Spleen (tissue), 11 donors: ENCODE results near the gene RAI2. TPM values are rescaled to one million over a fixed set of nuclear protein-coding genes. Genes with fewer than 3 reads are reported as not detected.

ENCODE experiments used
- DNase-seq: peaks from one replicate; pipeline ENCODE4 v3.0.0-alpha.2; 2020
- H3K27ac ChIP-seq, 8 donors: fragments of 200-600 bp; sonication (generic) in 7 of 8; 1 replicate in 4 of 8; 2 replicates in 4 of 8; pipeline versions ENCODE4 v1.5.0 to v1.8.0; 2016 to 2021; ENCODE audit warnings: inconsistent platforms in 4 of 8, mild to moderate bottlenecking in 4 of 8, moderate library complexity in 1 of 8
- H3K27me3 ChIP-seq, 7 donors: fragments of 200-600 bp; sonication (generic) in 6 of 7; replicated peaks in 1 of 7; 1 replicate in 4 of 7; 2 replicates in 3 of 7; pipeline versions ENCODE4 v1.5.0 to v1.8.0; 2016 to 2021; ENCODE audit warnings: inconsistent platforms in 3 of 7, mild to moderate bottlenecking in 1 of 7
- H3K36me3 ChIP-seq, 6 donors: fragments of 200-600 bp; sonication (generic) in 5 of 6; 1 replicate in 4 of 6; 2 replicates in 2 of 6; pipeline versions ENCODE4 v1.5.0 to v1.8.0; 2016 to 2021; ENCODE audit warnings: inconsistent platforms in 2 of 6
- H3K4me1 ChIP-seq, 6 donors: fragments of 200-600 bp; sonication (generic) in 5 of 6; 1 replicate in 3 of 6; 2 replicates in 3 of 6; pipeline versions ENCODE4 v1.5.0 to v1.8.0; 2016 to 2021; ENCODE audit warnings: inconsistent platforms in 3 of 6
- H3K4me3 ChIP-seq, 8 donors: fragments of 200-600 bp; sonication (generic) in 7 of 8; 1 replicate in 4 of 8; 2 replicates in 4 of 8; pipeline versions ENCODE4 v1.5.0 to v1.8.0; 2016 to 2021; ENCODE audit warnings: inconsistent platforms in 4 of 8, mild to moderate bottlenecking in 4 of 8, moderate library complexity in 2 of 8
- H3K9me3 ChIP-seq, 8 donors: fragments of 200-600 bp; sonication (generic) in 7 of 8; 1 replicate in 4 of 8; 2 replicates in 4 of 8; pipeline versions ENCODE4 v1.5.0 to v1.8.0; 2016 to 2021; ENCODE audit warnings: inconsistent platforms in 4 of 8
- CTCF ChIP-seq, 11 experiments: fragments of 200-600 bp in 7 of 11; fragments of 450-650 bp in 4 of 11; sonication (generic) in 4 of 11; IDR thresholded peaks in 8 of 11; conservative IDR thresholded peaks in 3 of 11; 1 replicate in 7 of 11; 2 replicates in 4 of 11; pipeline versions ENCODE4 v1.4.0 to v1.8.0; 2016 to 2021; ENCODE audit warnings: antibody characterized with exemption in 11 of 11, inconsistent platforms in 4 of 11, mild to moderate bottlenecking in 1 of 11
- POLR2A ChIP-seq, 3 donors: fragments of 450-650 bp; IDR thresholded peaks; one replicate each; pipeline ENCODE4 v1.5.1; 2017; ENCODE audit warnings: antibody characterized with exemption in 3 of 3, mild to moderate bottlenecking in 1 of 3
- POLR2AphosphoS5 ChIP-seq, 3 donors: sonication (generic); formaldehyde crosslinking; IDR thresholded peaks; one replicate each; pipeline ENCODE4 v1.5.1; 2017; ENCODE audit warnings: antibody characterized with exemption in 3 of 3
- WGBS, 5 donors: extraction: QIAGEN DNeasy Blood & Tissue Kit in 3 of 5; methylation state at CpG; one replicate each; pipeline versions ENCODE4 v1.1.5 to v1.1.7; 2013 to 2018; 5-methylcytosine and 5-hydroxymethylcytosine counted together
- intact Hi-C: fragments of 100-400 bp; cut with DNase I; formaldehyde crosslinking; loops from one replicate; pipeline ENCODE4 v1.15.0; 2023; ENCODE audit warnings: low total_unique reads
- polyA plus RNA-seq, 3 donors: library from polyadenylated mRNA; stranded (reverse); fragments of 200-250 nt; gene quantifications; one replicate each; pipeline ENCODE4 v1.2.1, GENCODE V29; 2013
- total RNA-seq, 7 donors: library from RNA; depleted of rRNA in 3 of 7; stranded (reverse); fragments of >200 nt in 3 of 7; fragmentation: NEBNext Ultra II Directional in 4 of 7; extraction: Animal tissue kit (Norgen Biotek cat#: 25700) in 4 of 7; gene quantifications; one replicate each; pipeline versions ENCODE4 v1.1.0 to v1.2.1, GENCODE V29; 2016 to 2021
- donor health status: healthy with polysubstance abuse.
- donor health status: DM: no; HTN: no; CAD: no; lungs with moderate emphysema.
- donor health status: DM: no; HTN: no; CAD: no.
- donor health status: Bipolar disorder and iron deficiency.
- donor health status: healthy.
- donor health status: DM: no; HTN: no; CAD: no.
- donor health status: DM: yes; HTN: yes; CAD: no.

The RAI2 gene
- total and polyA plus RNA-seq, 10 donors, result 2.2 to 6.3 (median 4.0) TPM

GRCh38 chrX:17830211-17830610 lies 30.9 kb downstream of the RAI2 start:
- TF ChIP-seq CTCF (IDR thresholded peaks at IDR 0.05 in 8 of 11, conservative IDR thresholded peaks at IDR 0.05 in 3 of 11) (no peak), POLR2AphosphoS5 (IDR thresholded peaks at IDR 0.05) (no peak), POLR2A (IDR thresholded peaks at IDR 0.05) (no peak)
- Histone ChIP-seq H3K27ac (peak overlapping the region in 3 of 8 donors; percentile 25 to 37 (median 35)), H3K36me3 (no peaks in the 10 kb centered on the region), H3K9me3 (no peaks in the 10 kb centered on the region), H3K27me3 (peaks cover 0 to 6% (median 0%) of the 10 kb centered on the region in 7 donors), H3K4me1 (no peaks in the 10 kb centered on the region), H3K4me3 (no peak overlapping the region)
- intact Hi-C loops, result no loop called here
- 9 to 25% (median 14%) methylated on average over 1 of the region's 1 CpG for WGBS, 5 donors
- no peak for DNase-seq

- H3K27me3 ChIP-seq, result peaks cover 0 to 6% (median 0%) of the 10 kb centered on the region in 7 donors
- intact Hi-C loops, result no loop called here
- no peaks in the 10 kb centered on the region for H3K4me1 ChIP-seq
- H3K36me3 ChIP-seq, result no peaks in the 10 kb centered on the region
- TF ChIP-seq POLR2A (IDR thresholded peaks at IDR 0.05), result no peak
- no peak for TF ChIP-seq CTCF (IDR thresholded peaks at IDR 0.05 in 8 of 11, conservative IDR thresholded peaks at IDR 0.05 in 3 of 11)
- no peak for TF ChIP-seq POLR2AphosphoS5 (IDR thresholded peaks at IDR 0.05)
- H3K9me3 ChIP-seq, result no peaks in the 10 kb centered on the region
- WGBS, 5 donors, result 91 to 100% (median 96%) methylated on average over 1 of the region's 1 CpG
- peak overlapping the region in 3 of 8 donors; percentile 25 to 37 (median 35) for H3K27ac ChIP-seq
- no peak overlapping the region for H3K4me3 ChIP-seq
- DNase-seq, result no peak
Measured at GRCh38 chrX:17829566-17829965, 31.5 kb downstream of the RAI2 start.

- DNase-seq, result no peak
- H3K9me3 ChIP-seq, result no peaks in the 10 kb centered on the region
- no peak for TF ChIP-seq POLR2AphosphoS5 (IDR thresholded peaks at IDR 0.05)
- TF ChIP-seq POLR2A (IDR thresholded peaks at IDR 0.05), result no peak
- no peak for TF ChIP-seq CTCF (IDR thresholded peaks at IDR 0.05 in 8 of 11, conservative IDR thresholded peaks at IDR 0.05 in 3 of 11)
- intact Hi-C loops, result no loop called here
- H3K4me1 ChIP-seq, result no peaks in the 10 kb centered on the region
- H3K4me3 ChIP-seq, result no peak overlapping the region
- no peak overlapping the region for H3K27ac ChIP-seq
- whole genome bisulfite sequencing, 5 donors, result 71 to 93% (median 81%) methylated on average over 3 of the region's 3 CpGs
- H3K27me3 ChIP-seq, result peaks cover 0 to 6% (median 0%) of the 10 kb centered on the region in 7 donors
- H3K36me3 ChIP-seq, result no peaks in the 10 kb centered on the region
Measured at GRCh38 chrX:17828171-17828570, 32.9 kb downstream of the RAI2 start.

- Histone ChIP-seq H3K4me3 (no peak overlapping the region), H3K27ac (no peak overlapping the region), H3K4me1 (no peaks in the 10 kb centered on the region), H3K27me3 (peaks cover 0 to 6% (median 0%) of the 10 kb centered on the region in 7 donors), H3K9me3 (no peaks in the 10 kb centered on the region), H3K36me3 (no peaks in the 10 kb centered on the region)
- intact Hi-C loops, result no loop called here
- no peak for DNase-seq
- 69 to 87% (median 75%) methylated on average over 5 of the region's 5 CpGs for WGBS, 5 donors
- TF ChIP-seq POLR2AphosphoS5 (IDR thresholded peaks at IDR 0.05), result no peak
- TF ChIP-seq POLR2A (IDR thresholded peaks at IDR 0.05), result no peak
- TF ChIP-seq CTCF (IDR thresholded peaks at IDR 0.05 in 8 of 11, conservative IDR thresholded peaks at IDR 0.05 in 3 of 11), result no peak
Measured at GRCh38 chrX:17826609-17827496, 34.2 kb downstream of the RAI2 start.
